HL-60 (cell line): ENCODE measurements around the gene MOB3B.

Source experiments
- POLR2AphosphoS5 ChIP-seq: IDR thresholded peaks from 2 replicates; pipeline ENCODE4 v1.6.1; 2012; ENCODE audit warnings: low read depth
- TF ChIP-seq, protein P1 (sequence below): IDR thresholded peaks from one replicate; pipeline ENCODE4 v1.5.1; 2011; ENCODE audit warnings: low read length, control low read depth, inconsistent platforms; ENCODE audit not compliant: insufficient read depth

DNA sequence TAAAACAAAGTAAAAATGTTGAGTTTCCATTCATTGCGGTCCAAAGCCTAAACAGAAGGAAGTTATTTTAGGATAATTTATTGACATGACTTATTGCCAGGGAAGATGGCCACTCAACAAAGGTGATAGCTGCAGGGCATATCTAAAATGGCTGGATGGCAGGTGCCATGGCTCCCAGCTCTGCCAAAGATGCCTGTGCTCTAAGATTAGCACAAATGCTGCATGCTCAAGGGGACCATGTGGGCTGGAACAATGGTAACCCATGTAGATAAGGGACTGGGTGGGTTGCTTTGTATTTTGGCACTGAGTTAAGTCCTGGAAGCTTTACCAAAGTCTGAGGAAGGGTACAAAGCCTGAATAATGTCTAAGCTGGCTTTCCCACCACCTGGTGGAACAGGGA is 101.1 kb downstream of the MOB3B start:
- TF ChIP-seq, protein P1, sequence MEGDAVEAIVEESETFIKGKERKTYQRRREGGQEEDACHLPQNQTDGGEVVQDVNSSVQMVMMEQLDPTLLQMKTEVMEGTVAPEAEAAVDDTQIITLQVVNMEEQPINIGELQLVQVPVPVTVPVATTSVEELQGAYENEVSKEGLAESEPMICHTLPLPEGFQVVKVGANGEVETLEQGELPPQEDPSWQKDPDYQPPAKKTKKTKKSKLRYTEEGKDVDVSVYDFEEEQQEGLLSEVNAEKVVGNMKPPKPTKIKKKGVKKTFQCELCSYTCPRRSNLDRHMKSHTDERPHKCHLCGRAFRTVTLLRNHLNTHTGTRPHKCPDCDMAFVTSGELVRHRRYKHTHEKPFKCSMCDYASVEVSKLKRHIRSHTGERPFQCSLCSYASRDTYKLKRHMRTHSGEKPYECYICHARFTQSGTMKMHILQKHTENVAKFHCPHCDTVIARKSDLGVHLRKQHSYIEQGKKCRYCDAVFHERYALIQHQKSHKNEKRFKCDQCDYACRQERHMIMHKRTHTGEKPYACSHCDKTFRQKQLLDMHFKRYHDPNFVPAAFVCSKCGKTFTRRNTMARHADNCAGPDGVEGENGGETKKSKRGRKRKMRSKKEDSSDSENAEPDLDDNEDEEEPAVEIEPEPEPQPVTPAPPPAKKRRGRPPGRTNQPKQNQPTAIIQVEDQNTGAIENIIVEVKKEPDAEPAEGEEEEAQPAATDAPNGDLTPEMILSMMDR = no peak
- no peak for TF ChIP-seq POLR2AphosphoS5
